ENCODE data around the gene CSNK2A1.

The CSNK2A1 gene

GRCh38 chr20:562232-562897 is 18.8 kb upstream of the CSNK2A1 start:
- 91% methylated on average over 5 of the region's 5 CpGs for whole genome bisulfite sequencing
- Histone ChIP-seq H3K4me1 (ENCODE audit: insufficient read depth, low read length) (no peaks in the 10 kb centered on the region), H3K9ac (ENCODE audit: low read depth, low read length) (no peak overlapping the region), H3K27me3 (ENCODE audit: insufficient read depth, low read length) (no peaks in the 10 kb centered on the region), H3K4me3 (ENCODE audit: low read length) (no peak overlapping the region), H3K9me3 (ENCODE audit: insufficient read depth, low read depth, low read length) (no peaks in the 10 kb centered on the region), H3K36me3 (ENCODE audit: insufficient read depth, low read length) (no peaks in the 10 kb centered on the region), H3K27ac (ENCODE audit: low read depth, low read length) (no peak overlapping the region)

- H3K9me3 ChIP-seq (ENCODE audit: insufficient read depth, low read depth, low read length), result no peaks in the 10 kb centered on the region
- no peaks in the 10 kb centered on the region for H3K36me3 ChIP-seq (ENCODE audit: insufficient read depth, low read length)
- no peak overlapping the region for H3K27ac ChIP-seq (ENCODE audit: low read depth, low read length)
- H3K4me3 ChIP-seq (ENCODE audit: low read length), result no peak overlapping the region
- 50% methylated on average over 12 of the region's 12 CpGs for WGBS
- H3K9ac ChIP-seq (ENCODE audit: low read depth, low read length), result no peak overlapping the region
- H3K4me1 ChIP-seq (ENCODE audit: insufficient read depth, low read length), result no peaks in the 10 kb centered on the region
- no peaks in the 10 kb centered on the region for H3K27me3 ChIP-seq (ENCODE audit: insufficient read depth, low read length)
These were observed 18.0 kb upstream of the CSNK2A1 start for GRCh38 chr20:561437-562231.

- H3K36me3 ChIP-seq (ENCODE audit: insufficient read depth, low read length), result no peaks in the 10 kb centered on the region
- WGBS, result 90% methylated on average over 1 of the region's 2 CpGs
- H3K4me1 ChIP-seq (ENCODE audit: insufficient read depth, low read length), result no peaks in the 10 kb centered on the region
- H3K9ac ChIP-seq (ENCODE audit: low read depth, low read length), result no peak overlapping the region
- H3K27ac ChIP-seq (ENCODE audit: low read depth, low read length), result no peak overlapping the region
- H3K4me3 ChIP-seq (ENCODE audit: low read length), result no peak overlapping the region
- H3K9me3 ChIP-seq (ENCODE audit: insufficient read depth, low read depth, low read length), result no peaks in the 10 kb centered on the region
- no peaks in the 10 kb centered on the region for H3K27me3 ChIP-seq (ENCODE audit: insufficient read depth, low read length)
These were observed 17.1 kb upstream of the CSNK2A1 start for GRCh38 chr20:560680-561079.

DNA sequence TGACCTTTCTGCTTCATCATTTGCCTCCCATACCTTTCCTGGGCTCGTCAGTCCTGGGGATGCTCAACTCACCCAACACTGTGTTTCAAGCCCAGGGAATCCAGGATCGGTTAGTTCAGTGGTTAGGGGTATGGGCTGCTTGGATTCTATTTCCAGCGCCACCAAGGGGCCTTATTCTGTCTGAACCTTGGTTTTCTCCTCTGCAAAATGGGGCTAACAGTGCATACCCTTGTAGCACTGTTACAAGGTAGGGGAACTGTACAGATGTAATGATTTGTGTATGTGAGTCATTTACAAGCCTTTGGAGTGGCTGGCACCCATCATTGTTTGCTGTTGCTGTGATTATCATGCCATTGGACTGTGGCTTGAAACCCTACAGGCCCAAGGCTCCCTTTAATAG is 14.5 kb upstream of the CSNK2A1 start:
- Histone ChIP-seq H3K4me3 (ENCODE audit: low read length) (no peak overlapping the region), H3K9me3 (ENCODE audit: insufficient read depth, low read depth, low read length) (no peaks in the 10 kb centered on the region), H3K27me3 (ENCODE audit: insufficient read depth, low read length) (no peaks in the 10 kb centered on the region; the same call in 1 of the 2 replicates), H3K27ac (ENCODE audit: low read depth, low read length) (no peak overlapping the region), H3K36me3 (ENCODE audit: insufficient read depth, low read length) (no peaks in the 10 kb centered on the region), H3K9ac (ENCODE audit: low read depth, low read length) (no peak overlapping the region), H3K4me1 (ENCODE audit: insufficient read depth, low read length) (no peaks in the 10 kb centered on the region)
- 82% methylated on average over 3 of the region's 3 CpGs for WGBS

DNA sequence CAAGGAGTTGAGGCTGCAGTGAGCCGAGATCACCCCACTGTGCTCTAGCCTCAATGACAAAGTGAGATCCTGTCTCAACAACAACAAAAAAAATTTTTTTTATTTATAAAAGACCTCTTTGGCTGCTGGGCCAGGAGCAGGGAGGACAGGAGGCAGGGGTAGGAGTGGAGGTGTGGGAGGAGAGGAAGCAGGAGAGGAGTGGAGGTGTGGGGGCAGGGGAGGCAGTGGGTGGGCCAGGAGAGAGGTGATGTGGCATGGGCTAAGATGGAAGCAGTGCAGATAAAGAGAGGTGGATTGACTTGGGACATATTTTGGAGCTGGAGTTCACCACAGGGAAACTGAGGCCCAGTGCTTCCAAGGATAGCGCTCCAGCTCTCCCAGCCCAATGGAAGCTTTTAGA is 13.4 kb upstream of the CSNK2A1 start:
- Histone ChIP-seq H3K9me3 (ENCODE audit: insufficient read depth, low read depth, low read length) (no peaks in the 10 kb centered on the region), H3K4me3 (ENCODE audit: low read length) (no peak overlapping the region), H3K27me3 (ENCODE audit: insufficient read depth, low read length) (no peaks in the 10 kb centered on the region; the same call in 1 of the 2 replicates), H3K4me1 (ENCODE audit: insufficient read depth, low read length) (no peaks in the 10 kb centered on the region), H3K36me3 (ENCODE audit: insufficient read depth, low read length) (no peaks in the 10 kb centered on the region), H3K27ac (ENCODE audit: low read depth, low read length) (no peak overlapping the region), H3K9ac (ENCODE audit: low read depth, low read length) (no peak overlapping the region)
- WGBS, result 99% methylated on average over 2 of the region's 2 CpGs

DNA sequence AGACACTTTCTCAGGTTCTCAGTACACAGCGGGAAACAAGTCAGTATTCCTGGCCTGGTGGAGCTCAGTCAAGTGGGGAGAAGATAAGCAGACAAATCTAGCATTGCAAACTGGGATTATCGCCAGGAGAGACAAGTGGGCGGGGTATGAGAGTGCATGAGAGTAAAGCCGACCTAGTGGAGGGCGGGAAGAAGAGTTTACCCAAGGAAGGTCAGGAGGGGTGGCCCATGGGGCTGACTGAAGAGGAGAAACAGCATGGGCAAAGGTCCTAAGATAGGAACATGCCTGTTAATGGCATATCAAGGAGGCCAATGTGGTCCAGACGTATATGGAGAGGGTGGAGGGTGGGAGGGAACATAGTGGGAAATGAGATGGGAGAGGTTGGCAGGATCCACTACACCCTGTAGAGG is 12.4 kb upstream of the CSNK2A1 start:
- Histone ChIP-seq H3K27me3 (ENCODE audit: insufficient read depth, low read length) (no peaks in the 10 kb centered on the region; the same call in 1 of the 2 replicates), H3K4me3 (ENCODE audit: low read length) (no peak overlapping the region), H3K9me3 (ENCODE audit: insufficient read depth, low read depth, low read length) (no peaks in the 10 kb centered on the region), H3K36me3 (ENCODE audit: insufficient read depth, low read length) (no peaks in the 10 kb centered on the region), H3K9ac (ENCODE audit: low read depth, low read length) (no peak overlapping the region), H3K27ac (ENCODE audit: low read depth, low read length) (no peak overlapping the region), H3K4me1 (ENCODE audit: insufficient read depth, low read length) (no peaks in the 10 kb centered on the region)
- 76% methylated on average over 6 of the region's 6 CpGs for WGBS

DNA sequence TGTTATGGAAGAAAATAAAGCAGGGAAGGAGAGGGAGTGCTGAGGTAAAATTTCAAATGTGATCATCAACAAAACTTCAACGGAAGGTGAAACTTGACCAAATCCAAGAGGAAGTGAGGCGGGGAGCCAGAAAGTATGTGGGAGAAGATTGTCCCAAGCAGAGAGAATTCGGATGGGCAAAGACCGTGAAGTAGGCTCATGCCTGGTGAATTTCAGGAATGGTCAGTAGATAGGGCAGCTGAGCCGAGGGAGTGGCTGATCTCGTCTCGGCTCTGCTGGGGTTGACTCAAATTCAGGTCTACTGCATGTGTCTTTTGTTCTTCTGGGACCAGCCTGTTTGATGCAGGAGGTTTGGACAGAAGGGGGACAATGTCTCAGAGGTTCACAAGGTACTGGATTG is 7.0 kb upstream of the CSNK2A1 start:
- Histone ChIP-seq H3K27ac (ENCODE audit: low read depth, low read length) (no peak overlapping the region), H3K9me3 (ENCODE audit: insufficient read depth, low read depth, low read length) (no peaks in the 10 kb centered on the region), H3K9ac (ENCODE audit: low read depth, low read length) (no peak overlapping the region), H3K4me1 (ENCODE audit: insufficient read depth, low read length) (no peaks in the 10 kb centered on the region), H3K4me3 (ENCODE audit: low read length) (no peak overlapping the region), H3K27me3 (ENCODE audit: insufficient read depth, low read length) (peaks cover 21% of the 10 kb centered on the region), H3K36me3 (ENCODE audit: insufficient read depth, low read length) (no peaks in the 10 kb centered on the region)
- WGBS, result 87% methylated on average over 7 of the region's 7 CpGs

GRCh38 chr20:549722-550496 is 6.3 kb upstream of the CSNK2A1 start:
- peaks cover 28% of the 10 kb centered on the region for H3K27me3 ChIP-seq (ENCODE audit: insufficient read depth, low read length)
- no peaks in the 10 kb centered on the region for H3K9me3 ChIP-seq (ENCODE audit: insufficient read depth, low read depth, low read length)
- 76% methylated on average over 3 of the region's 4 CpGs for WGBS
- H3K4me3 ChIP-seq (ENCODE audit: low read length), result no peak overlapping the region
- H3K27ac ChIP-seq (ENCODE audit: low read depth, low read length), result no peak overlapping the region
- H3K9ac ChIP-seq (ENCODE audit: low read depth, low read length), result no peak overlapping the region
- H3K36me3 ChIP-seq (ENCODE audit: insufficient read depth, low read length), result no peaks in the 10 kb centered on the region
- H3K4me1 ChIP-seq (ENCODE audit: insufficient read depth, low read length), result no peaks in the 10 kb centered on the region

GRCh38 chr20:548906-549305 is 5.3 kb upstream of the CSNK2A1 start:
- Histone ChIP-seq H3K4me3 (ENCODE audit: low read length) (no peak overlapping the region), H3K27ac (ENCODE audit: low read depth, low read length) (no peak overlapping the region), H3K9ac (ENCODE audit: low read depth, low read length) (no peak overlapping the region), H3K4me1 (ENCODE audit: insufficient read depth, low read length) (no peaks in the 10 kb centered on the region), H3K9me3 (ENCODE audit: insufficient read depth, low read depth, low read length) (no peaks in the 10 kb centered on the region), H3K27me3 (ENCODE audit: insufficient read depth, low read length) (peaks cover 29% of the 10 kb centered on the region), H3K36me3 (ENCODE audit: insufficient read depth, low read length) (no peaks in the 10 kb centered on the region)
- 71% methylated on average over 1 of the region's 1 CpG for WGBS

GRCh38 chr20:547394-547793 is 3.8 kb upstream of the CSNK2A1 start:
- Histone ChIP-seq H3K9me3 (ENCODE audit: insufficient read depth, low read depth, low read length) (no peaks in the 10 kb centered on the region), H3K27me3 (ENCODE audit: insufficient read depth, low read length) (peaks cover 29% of the 10 kb centered on the region), H3K27ac (ENCODE audit: low read depth, low read length) (no peak overlapping the region), H3K9ac (ENCODE audit: low read depth, low read length) (no peak overlapping the region), H3K4me3 (ENCODE audit: low read length) (no peak overlapping the region), H3K36me3 (ENCODE audit: insufficient read depth, low read length) (no peaks in the 10 kb centered on the region), H3K4me1 (ENCODE audit: insufficient read depth, low read length) (no peaks in the 10 kb centered on the region)
- WGBS, result 100% methylated on average over 1 of the region's 1 CpG

DNA sequence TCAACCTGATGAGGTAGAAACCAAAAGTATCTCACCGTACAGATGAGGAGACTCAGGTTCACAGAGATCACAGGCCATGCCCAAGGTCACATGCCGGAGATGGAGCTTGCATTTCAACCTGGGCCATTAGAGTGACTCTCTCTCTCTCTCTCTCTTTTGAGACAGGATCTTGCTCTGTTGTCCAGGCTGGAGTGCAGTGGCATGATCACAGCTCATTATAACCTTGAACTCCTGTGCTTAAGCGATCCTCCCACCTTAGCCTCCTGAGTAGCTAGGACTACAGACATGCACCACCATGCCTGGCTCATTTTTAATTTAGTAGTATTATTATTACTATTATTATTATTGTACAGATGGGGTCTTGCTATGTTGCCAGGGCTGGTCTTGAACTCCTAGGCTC is 2.8 kb upstream of the CSNK2A1 start:
- peaks cover 29% of the 10 kb centered on the region for H3K27me3 ChIP-seq (ENCODE audit: insufficient read depth, low read length)
- no peaks in the 10 kb centered on the region for H3K9me3 ChIP-seq (ENCODE audit: insufficient read depth, low read depth, low read length)
- no peak overlapping the region for H3K27ac ChIP-seq (ENCODE audit: low read depth, low read length)
- WGBS, result 85% methylated on average over 3 of the region's 3 CpGs
- H3K4me1 ChIP-seq (ENCODE audit: insufficient read depth, low read length), result 0 out of 2 replicates have a peak, but pooled peaks cover 2% of the 10 kb centered on the region
- no peak overlapping the region for H3K9ac ChIP-seq (ENCODE audit: low read depth, low read length)
- peaks cover 2% of the 10 kb centered on the region; the same call in 1 of the 2 replicates for H3K36me3 ChIP-seq (ENCODE audit: insufficient read depth, low read length)
- no peak overlapping the region for H3K4me3 ChIP-seq (ENCODE audit: low read length)
